ENCODE measurements around the gene HK3. TPM values are rescaled to one million over a fixed set of nuclear protein-coding genes. Genes with fewer than 3 reads are reported as not detected.

HK3 gene
- total RNA-seq, 3 donors from 2014 or later, result 2.5 to 5.0 (median 4.3) TPM

- H3K27me3 ChIP-seq, result no peaks in the 10 kb centered on the region
- no peak overlapping the region for H3K4me3 ChIP-seq
- no peaks in the 10 kb centered on the region for H3K4me1 ChIP-seq
- no peaks in the 10 kb centered on the region for H3K9me3 ChIP-seq
- peaks cover 4% of the 10 kb centered on the region for H3K36me3 ChIP-seq
- DNase-seq (ENCODE audit: low spot score in 2 of 2), result no peak
- H3K27ac ChIP-seq, result no peak overlapping the region
- no peak for TF ChIP-seq CTCF (IDR thresholded peaks at IDR 0.05)
- no peak for TF ChIP-seq POLR2AphosphoS5 (IDR thresholded peaks at IDR 0.05)
- no peak for TF ChIP-seq POLR2A (IDR thresholded peaks at IDR 0.05)
- intact Hi-C loops (cut with DNase I; ENCODE audit: low total_unique reads), result no loop called here
Measured at GRCh38 chr5:176941951-176942350, 42.8 kb upstream of the HK3 start.

GRCh38 chr5:176938472-176938871 lies 39.3 kb upstream of the HK3 start:
- Histone ChIP-seq H3K36me3 (peaks cover 4% of the 10 kb centered on the region), H3K4me3 (no peak overlapping the region), H3K27me3 (no peaks in the 10 kb centered on the region), H3K27ac (no peak overlapping the region), H3K9me3 (no peaks in the 10 kb centered on the region), H3K4me1 (no peaks in the 10 kb centered on the region)
- no peak for DNase-seq (ENCODE audit: low spot score in 2 of 2)
- intact Hi-C loops (cut with DNase I; ENCODE audit: low total_unique reads), result no loop called here
- TF ChIP-seq POLR2AphosphoS5 (IDR thresholded peaks at IDR 0.05), result no peak
- TF ChIP-seq CTCF (IDR thresholded peaks at IDR 0.05), result no peak
- no peak for TF ChIP-seq POLR2A (IDR thresholded peaks at IDR 0.05)

- no peaks in the 10 kb centered on the region for H3K4me1 ChIP-seq
- no peaks in the 10 kb centered on the region for H3K36me3 ChIP-seq
- TF ChIP-seq POLR2AphosphoS5 (IDR thresholded peaks at IDR 0.05), result no peak
- TF ChIP-seq CTCF (IDR thresholded peaks at IDR 0.05), result no peak
- no peak for TF ChIP-seq POLR2A (IDR thresholded peaks at IDR 0.05)
- no peak for DNase-seq (ENCODE audit: low spot score in 2 of 2)
- intact Hi-C loops (cut with DNase I; ENCODE audit: low total_unique reads), result no loop called here
- no peaks in the 10 kb centered on the region for H3K9me3 ChIP-seq
- no peak overlapping the region for H3K27ac ChIP-seq
- no peaks in the 10 kb centered on the region for H3K27me3 ChIP-seq
- no peak overlapping the region for H3K4me3 ChIP-seq
Measured at GRCh38 chr5:176935017-176935416, 35.9 kb upstream of the HK3 start.

GRCh38 chr5:176934309-176934930 lies 35.3 kb upstream of the HK3 start:
- Histone ChIP-seq H3K9me3 (no peaks in the 10 kb centered on the region), H3K4me3 (no peak overlapping the region), H3K36me3 (no peaks in the 10 kb centered on the region), H3K27ac (no peak overlapping the region), H3K27me3 (no peaks in the 10 kb centered on the region), H3K4me1 (no peaks in the 10 kb centered on the region)
- intact Hi-C loops (cut with DNase I; ENCODE audit: low total_unique reads), result no loop called here
- no peak for DNase-seq (ENCODE audit: low spot score in 2 of 2)
- TF ChIP-seq POLR2AphosphoS5 (IDR thresholded peaks at IDR 0.05), result no peak
- TF ChIP-seq CTCF (IDR thresholded peaks at IDR 0.05), result no peak
- TF ChIP-seq POLR2A (IDR thresholded peaks at IDR 0.05), result no peak

- Histone ChIP-seq H3K4me3 (no peak overlapping the region), H3K9me3 (no peaks in the 10 kb centered on the region), H3K27ac (no peak overlapping the region), H3K36me3 (no peaks in the 10 kb centered on the region), H3K4me1 (no peaks in the 10 kb centered on the region), H3K27me3 (no peaks in the 10 kb centered on the region)
- DNase-seq (ENCODE audit: low spot score in 2 of 2), result no peak
- intact Hi-C loops (cut with DNase I; ENCODE audit: low total_unique reads), result no loop called here
- TF ChIP-seq POLR2A (IDR thresholded peaks at IDR 0.05) (no peak), CTCF (IDR thresholded peaks at IDR 0.05) (no peak), POLR2AphosphoS5 (IDR thresholded peaks at IDR 0.05) (no peak)
Measured at GRCh38 chr5:176929654-176930053, 30.5 kb upstream of the HK3 start.
